NCI-H82 treated with DMSO at 0.1 percent for 48 hours (cell line): ENCODE results near the gene IGFALS.
A peak's percentile ranks its signal among the peaks of the same experiment; 100 is the strongest.

ENCODE experiments used
- DNase-seq: peaks from one replicate; lab custom pipeline; 2025; ENCODE audit not compliant: unreplicated experiment; lab: John Stamatoyannopoulos, UW

IGFALS gene

DNA sequence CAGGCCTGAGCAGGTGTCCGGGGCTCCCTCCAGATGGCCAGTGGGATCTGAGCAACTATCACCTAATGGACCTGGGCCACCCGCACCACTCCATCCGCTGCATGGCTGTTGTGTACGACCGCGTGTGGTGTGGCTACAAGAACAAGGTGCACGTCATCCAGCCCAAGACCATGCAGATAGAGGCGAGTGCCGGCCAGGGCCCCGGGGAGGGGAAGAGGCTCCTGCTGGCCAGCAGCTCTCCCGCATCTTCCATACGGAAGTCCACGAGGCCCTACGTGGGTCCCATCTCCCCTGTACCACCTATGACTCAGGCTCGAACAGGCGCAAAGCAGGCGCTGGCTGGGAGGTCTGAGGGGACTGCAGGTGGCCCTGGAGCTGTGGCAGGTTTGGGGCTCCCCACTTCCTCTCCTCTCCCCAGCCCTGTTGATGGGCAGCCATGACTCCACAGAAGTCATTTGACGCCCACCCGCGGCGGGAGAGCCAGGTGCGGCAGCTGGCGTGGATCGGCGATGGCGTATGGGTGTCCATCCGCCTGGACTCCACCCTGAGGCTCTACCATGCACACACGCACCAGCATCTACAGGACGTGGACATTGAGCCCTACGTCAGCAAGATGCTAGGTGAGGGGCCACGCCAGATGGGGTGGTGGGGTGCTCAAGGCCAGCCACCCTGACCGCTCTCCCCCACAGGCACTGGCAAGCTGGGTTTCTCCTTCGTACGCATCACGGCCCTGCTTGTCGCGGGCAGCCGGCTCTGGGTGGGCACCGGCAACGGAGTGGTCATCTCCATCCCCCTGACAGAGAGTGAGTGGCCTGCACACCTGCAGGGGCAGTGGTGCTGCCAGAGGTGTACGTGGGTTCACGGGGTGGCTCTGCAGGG lies 26.1 kb downstream of the IGFALS start:
- no peak for DNase-seq

DNA sequence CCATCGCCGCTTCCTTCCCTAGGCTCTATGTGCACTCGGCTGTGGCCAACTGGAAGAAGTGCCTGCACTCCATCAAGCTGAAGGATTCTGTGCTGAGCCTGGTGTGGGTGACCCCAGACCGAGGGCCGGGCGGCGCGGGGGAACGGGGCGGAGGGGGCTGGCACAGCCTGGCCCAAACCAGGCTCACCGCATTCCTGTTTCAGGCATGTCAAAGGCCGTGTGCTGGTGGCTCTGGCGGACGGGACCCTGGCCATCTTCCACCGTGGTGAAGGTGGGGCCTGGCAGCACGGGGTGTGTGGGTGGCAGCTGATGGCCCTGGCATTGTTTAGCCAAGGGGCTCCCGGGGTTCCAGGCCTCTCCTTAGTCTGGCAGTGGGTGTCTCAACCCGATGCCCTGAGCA lies 26.8 kb downstream of the IGFALS start:
- no peak for DNase-seq

DNA sequence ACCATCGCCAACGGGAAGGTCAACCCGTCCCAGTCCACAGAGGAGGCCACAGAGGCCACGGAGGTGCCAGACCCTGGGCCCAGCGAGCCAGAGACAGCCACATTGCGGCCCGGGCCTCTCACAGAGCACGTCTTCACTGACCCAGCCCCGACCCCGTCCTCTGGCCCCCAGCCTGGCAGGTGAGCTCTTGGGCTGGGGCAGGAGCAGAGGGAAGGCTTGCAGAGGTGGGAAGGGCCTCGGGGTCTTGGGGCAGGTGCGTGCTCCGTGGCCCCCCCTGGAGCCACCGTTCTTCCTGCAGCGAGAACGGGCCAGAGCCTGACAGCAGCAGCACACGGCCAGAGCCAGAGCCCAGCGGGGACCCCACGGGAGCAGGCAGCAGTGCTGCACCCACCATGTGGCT lies 27.3 kb downstream of the IGFALS start:
- no peak for DNase-seq

DNA sequence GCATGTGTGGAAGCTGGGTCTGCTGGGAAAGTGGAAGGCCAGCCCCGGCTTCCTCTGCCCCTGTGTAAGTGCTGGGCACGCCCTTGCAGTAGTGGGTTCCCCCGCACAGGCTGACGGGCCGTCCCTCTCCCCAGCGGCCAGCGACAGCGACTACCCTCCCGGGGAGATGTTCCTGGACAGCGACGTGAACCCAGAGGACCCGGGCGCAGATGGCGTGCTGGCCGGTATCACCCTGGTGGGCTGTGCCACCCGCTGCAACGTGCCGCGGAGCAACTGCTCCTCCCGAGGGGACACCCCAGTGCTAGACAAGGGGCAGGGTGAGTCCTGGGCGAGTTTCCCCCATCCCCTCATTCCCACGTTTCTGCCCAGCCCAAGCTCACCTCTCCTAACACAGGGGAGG lies 27.7 kb downstream of the IGFALS start:
- no peak for DNase-seq

DNA sequence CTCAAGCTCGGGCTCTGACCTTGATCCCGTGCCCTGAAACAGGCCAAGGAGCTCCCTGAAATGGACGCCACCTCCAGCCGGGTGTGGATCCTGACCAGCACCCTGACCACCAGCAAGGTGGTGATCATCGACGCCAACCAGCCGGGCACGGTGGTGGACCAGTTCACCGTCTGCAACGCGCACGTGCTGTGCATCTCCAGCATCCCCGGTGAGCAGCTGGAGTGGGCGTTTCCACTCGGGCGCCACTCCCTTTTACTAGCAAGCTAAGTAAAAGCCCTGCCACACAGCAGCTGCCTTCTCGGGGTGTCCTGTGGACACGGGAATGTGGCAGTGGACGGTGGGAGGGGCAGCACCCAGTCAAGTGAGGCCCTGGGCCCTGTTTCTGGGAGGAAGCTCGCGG lies 28.5 kb downstream of the IGFALS start:
- DNase-seq: no peak

DNA sequence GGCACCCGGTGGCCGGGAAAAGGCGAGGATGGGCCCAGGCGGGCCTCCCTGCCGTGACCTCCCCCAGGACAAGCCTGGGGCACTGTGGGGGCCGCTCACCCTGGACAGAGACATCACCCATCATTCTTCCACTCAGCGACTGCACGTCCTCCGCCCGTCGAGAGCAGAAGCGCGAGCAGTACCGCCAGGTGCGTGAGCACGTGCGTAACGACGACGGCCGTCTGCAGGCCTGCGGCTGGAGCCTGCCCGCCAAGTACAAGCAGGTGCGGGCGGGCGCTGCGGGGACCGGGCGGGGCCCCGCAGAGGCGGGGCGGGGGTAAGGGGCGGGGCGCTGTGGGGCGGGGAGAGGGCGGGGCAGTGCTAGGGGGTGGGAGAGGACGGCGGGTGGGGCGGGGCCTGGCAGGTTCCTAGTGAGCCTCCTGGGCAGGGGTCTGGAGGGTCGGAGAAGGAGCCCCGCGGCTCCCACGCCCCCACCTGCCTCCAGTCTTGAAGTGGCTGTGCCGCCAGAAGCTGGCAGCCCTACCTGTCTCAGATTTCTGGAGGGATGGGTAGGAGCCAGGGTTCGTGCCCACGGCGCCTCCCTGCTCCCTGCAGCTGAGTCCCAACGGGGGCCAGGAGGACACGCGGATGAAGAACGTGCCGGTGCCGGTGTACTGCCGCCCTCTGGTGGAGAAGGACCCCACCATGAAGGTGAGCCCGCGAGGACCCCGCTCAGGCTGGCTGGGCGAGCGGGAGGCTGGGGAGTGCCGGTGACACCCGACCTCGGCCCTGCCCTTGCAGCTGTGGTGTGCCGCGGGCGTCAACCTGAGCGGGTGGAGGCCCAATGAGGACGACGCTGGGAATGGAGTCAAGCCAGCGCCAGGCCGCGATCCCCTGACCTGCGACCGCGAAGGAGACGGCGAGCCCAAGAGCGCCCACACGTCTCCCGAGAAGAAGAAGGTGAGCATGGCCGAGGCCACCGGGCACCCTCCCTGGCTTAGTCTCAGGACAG lies 29.7 kb downstream of the IGFALS start:
- DNase-seq: no peak

DNA sequence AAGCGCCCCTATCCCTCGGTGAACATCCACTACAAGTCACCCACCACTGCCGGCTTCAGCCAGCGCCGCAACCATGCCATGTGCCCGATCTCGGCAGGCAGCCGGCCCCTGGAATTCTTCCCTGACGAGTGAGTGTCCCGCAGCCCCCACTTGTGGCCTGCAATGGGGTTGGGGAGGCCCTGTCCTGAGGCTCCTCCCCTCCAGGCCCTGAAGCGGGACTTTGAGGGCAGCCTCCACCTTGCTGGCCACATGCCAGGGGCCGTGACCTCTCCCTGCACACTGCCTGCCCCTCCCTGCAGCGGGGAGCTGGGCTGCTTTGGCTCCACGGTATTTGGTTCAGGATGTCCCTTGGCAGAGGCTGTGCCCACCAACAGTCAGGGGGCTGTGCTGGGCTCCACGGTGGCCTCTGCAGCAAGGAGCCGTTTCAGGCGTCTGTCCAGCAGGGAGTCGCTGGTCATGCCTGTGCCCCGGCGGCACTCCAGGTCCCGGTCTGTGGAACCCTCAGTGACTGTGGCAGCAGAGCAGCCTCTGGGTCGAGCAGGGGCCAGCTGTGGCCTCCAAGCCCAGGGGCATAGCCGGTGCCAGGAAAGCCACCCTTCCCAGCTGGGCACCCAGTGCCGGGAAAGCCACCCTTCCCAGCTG lies 30.5 kb downstream of the IGFALS start:
- DNase-seq: no peak

DNA sequence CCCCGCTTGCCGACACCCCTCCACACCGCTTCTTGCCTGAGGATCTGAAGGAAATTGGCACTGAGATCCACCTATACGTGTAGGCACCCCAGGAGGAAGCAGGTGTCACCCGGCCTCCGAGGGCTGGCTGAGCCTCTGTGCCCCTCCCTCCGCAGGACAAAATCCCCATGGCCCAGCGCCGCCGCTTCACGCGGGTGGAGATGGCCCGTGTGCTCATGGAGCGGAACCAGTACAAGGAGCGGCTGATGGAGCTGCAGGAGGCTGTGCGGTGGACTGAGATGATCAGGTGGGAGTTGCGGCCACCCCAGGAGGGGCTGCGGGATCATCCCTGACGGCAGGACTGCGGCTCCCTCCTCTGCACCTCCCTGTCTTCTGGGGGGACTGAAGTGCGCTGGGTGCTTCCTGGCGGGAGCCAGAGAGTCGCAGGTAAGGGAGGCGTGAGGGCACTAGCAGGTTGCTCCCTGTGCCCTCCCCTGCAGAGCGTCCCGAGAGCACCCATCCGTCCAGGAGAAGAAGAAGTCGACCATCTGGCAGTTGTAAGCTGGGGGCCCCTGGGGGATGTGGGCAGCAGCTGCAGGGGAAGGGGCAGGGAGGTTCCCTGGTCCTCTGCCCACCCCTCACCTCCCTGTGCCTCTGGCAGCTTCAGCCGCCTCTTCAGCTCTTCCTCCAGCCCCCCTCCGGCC lies 31.2 kb downstream of the IGFALS start:
- peak; percentile 2 for DNase-seq

DNA sequence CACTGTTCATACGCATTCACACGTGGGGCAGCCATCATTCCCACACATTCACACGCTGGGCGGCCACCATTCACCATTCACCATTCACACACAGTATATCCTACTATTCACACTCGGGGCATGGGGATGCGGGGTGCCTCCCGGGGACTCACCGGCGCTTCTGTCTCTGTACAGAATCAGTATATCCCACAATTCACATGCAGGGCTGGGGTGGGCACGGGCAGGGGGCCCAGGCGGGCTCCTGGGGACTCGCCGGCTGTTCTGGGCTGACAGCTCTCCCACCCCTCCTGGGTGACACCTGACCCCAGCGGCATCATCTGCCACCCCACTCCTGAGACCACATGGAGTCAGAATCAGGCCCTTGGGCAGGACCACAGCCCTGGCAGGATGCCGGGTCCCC lies 31.8 kb downstream of the IGFALS start:
- DNase-seq: no peak

DNA sequence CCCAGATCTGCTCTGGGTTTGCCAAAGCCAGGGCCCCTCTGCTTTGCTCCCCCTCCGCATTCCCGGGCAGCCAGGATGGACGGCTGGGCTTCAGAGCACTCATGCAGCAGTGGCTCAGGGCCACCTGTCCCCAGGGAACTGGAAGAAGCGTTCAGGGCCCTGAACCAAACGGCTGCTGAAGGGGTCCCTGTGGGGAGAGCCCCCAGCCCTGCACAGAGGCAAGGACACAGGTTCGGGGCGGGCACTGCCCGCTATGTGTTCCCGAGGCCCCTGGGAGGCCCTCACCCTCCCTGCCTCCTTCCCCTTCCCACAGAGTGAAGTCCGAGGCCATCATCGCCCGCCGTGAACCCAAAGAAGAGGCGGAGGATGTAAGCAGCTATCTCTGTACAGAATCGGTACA lies 32.6 kb downstream of the IGFALS start:
- no peak for DNase-seq

DNA sequence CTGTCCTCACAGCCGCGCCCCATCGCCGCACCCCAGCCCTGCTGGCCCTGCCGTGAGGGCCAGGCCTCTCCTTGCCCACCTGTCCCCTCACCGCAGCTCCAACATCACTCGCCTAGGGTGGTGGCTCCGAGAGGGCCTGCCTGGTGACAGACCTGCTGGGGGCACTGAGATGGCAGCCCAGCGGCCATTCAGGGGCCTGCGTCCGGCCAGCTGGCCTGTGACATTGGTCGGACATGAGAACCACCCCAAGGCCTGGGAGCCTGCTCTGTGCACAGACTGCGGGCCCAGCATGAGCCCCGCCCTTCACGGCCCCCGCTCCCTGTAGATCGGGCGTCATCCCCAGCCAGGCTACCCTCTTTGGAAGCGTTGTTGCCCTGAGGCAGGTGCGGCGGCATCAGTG lies 34.0 kb downstream of the IGFALS start:
- DNase-seq: no peak

DNA sequence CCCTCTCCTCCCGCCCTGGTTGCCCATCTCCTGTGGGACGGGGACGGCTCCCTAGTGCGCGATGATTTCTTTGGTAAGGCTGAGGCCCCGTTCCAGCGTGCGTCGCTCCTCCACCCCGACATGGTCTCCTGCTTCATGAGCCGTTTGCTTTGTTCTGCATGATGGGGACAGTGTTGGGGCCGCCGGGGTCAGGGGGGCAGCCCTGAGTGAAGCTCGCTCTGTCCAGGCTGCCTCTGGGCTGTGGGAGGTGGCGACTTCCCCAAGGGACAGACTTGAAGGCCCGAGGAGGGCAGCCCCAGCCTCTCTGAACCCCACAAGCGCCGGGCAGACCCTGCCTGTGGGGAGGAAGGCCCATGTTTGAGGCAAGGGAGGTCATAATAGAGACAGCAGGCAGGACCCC lies 34.6 kb downstream of the IGFALS start:
- DNase-seq: no peak

DNA sequence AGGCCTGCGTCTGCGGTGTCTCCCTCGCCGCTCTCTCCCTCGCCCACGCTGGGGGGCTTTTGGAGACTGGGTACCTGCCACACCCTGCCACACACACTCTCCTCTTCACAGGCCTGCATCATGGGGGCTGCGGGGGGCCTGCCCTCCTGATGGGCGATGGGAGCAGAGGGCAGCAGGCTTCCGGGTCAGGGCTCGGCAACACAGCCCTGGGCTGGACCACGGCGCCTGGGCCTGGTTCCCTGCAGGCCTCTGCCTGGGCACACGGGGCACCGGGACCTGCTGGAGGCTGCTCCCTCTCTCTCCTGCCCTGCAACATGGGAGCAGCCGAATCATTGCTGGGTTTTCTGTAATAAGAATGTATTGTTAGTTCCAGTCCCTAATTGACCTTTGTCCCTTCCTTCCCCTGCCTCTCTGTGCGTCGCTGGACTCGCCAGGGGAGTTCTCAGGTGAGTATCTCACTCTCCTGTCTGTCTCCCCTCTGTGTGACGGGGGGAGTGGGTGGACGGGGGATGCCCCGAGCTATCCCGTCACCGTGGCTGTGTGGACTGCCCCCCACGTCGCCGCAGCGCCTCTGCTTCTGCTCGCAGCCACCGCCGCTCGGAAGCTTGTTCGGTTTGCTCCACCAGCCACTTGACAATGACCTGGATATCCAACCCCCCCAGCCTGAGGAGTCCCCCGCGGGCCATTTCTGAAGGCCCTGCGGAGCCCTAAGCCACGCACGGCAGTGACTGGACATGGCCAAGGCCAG lies 35.6 kb downstream of the IGFALS start:
- DNase-seq: no peak

DNA sequence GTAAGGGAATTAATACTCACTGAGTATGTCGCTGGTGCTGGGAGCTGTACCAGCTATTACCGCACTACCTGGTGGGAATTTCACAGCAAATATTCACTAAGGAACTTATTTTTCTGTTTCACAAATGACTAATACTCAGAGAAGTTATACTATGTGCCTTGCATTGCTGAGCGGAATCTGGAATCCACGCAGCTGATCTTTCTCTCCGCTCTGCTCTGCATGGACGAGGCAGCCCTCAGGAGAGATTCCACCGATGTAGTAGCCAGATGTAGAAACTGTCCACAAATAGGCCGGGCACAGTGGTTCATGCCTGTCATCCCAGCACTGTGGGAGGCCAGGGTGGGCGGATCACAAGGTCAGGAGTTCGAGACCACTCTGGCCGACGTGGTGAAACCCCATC lies 39.3 kb downstream of the IGFALS start:
- DNase-seq: no peak

DNA sequence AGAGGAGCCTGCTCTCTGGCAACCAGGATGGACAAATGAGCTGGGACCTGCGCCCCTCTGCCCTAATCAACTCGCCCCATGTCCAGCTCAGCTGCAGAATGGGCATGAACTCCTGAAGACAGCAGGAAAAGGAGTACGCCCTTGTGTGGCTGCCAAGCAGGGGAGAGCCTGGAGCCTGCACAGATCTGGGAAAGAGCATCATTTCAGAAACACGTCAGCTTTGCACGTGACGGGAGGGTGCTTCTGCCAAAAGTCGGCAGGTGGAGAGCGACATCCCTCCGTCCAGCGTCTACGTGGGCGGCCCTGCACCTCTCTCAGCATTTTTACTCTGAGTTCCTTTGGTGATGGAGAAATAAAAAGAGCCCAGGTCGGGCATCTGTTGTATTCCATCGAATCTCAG lies 40.7 kb downstream of the IGFALS start:
- DNase-seq: no peak

DNA sequence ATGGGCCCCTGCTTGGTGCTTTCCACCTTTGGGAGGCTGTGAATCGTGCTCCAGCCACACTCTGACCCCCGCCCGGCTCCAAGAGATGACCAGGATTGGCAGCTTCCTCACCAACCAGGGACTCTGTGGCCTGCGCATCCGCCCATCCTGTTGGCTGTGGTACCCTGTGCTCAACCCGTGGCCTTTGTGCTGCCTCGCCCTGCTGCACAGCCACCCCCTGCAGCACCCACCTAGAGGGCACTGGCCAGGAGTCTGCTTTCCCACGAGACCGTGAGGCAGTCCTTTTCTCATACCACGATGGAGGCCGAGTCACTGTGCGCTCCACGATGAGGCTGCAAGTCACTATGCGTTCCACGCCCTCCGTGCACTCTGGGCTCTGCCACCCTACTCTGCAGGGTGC lies 41.6 kb downstream of the IGFALS start:
- no peak for DNase-seq

DNA sequence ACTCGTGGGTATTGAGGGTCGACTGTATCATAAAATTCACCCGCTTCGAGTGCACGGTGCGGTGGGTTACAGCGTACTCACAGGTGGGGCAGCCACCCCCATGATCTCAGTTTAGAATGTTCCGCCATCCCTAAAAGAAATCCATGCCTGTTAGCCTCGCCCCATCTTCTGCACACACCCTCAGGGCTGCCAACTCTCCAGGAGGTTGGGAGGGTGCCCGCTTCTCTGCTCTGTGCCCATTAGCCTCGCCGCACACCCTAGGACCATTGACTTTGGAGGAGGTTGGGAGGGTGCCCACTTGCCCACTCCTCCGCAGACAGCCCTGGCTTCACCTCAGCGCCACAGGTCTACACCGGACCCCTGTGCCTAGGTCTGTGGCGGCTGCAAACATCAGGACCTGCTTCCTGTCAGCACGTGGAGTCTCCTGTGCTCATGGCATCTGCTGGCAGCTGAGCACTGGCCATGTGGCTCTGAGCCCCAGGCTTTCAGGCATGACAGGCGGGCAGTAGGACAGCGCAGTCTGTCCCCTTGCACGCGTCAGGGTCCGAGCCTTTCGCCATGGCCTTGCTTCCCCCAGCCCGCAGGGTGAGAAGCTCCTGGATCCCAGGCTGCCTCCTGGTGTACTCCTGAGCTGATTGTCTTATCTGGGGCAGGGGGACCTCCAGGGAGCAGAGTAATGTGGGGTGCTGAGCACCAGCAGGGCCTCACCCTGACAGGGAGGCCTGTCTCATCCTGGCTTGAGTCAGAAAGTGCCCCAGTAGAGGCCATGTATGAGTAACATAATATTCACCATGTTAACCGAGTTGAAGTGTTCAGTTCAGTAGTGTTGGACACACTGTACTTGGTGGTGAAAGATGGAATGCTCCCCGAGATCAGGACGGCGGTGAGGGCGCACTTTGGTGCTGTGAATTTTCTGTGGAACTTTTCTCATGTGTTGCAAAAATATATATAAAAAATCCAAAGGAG lies 44.1 kb downstream of the IGFALS start:
- no peak for DNase-seq

DNA sequence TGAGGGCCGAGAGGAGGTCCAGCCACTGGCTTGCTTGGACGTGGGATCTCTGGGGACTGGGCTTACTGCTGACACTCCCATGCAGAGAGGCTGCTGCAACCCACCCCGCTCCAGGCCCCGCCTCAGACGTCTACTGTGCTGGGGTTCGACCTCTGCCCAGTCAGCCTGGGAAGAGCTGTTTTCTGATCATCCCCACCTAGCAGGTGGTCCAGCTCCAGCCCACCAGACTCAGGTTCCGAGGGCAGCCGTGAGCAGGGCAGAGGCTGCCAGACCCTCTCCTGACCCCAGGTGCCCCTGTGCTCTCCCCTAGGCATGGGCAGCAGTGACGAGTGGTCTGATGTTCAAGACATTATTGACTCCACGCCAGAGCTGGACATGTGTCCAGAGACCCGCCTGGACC lies 45.6 kb downstream of the IGFALS start:
- no peak for DNase-seq

DNA sequence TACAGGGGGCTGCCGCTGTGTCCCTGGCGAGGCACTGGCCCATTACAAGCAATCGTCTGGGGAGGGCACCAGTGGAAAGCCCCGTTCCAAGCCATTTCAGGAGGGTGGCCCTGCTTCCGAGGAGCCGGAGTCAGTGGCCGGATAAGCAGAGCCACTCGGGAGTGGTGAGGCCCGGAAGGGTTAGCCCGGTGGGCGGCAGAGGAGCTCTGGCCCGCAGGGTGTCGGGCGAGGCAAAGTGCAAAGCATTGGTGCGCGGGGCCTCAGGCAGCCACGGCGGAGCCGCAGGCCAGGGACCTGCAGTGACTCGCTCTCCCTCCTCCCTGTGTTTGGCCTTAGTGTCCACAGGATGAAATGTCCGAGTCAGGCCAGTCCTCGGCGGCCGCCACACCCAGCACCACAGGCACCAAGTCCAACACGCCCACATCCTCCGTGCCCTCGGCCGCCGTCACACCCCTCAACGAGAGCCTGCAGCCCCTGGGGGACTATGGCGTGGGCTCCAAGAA lies 46.8 kb downstream of the IGFALS start:
- DNase-seq: no peak
